PC-3 (cell line): Measurements from ENCODE around the gene CCDC192.

Source experiments
- CTCF ChIP-seq: fragments of 300-600 bp; sonication (generic); conservative IDR thresholded peaks from 2 replicates; pipeline ENCODE4 v1.5.1; 2017; ENCODE audit warnings: antibody characterized with exemption, low read depth, mild to moderate bottlenecking, low read length
- EZH2 ChIP-seq: fragments of 300-600 bp; sonication (generic); IDR thresholded peaks from one replicate; pipeline ENCODE4 v1.6.1; 2017; ENCODE audit warnings: antibody characterized with exemption, mild to moderate bottlenecking, low read length; ENCODE audit not compliant: unreplicated experiment
- EZH2phosphoT487 ChIP-seq: fragments of 300-600 bp; sonication (generic); IDR thresholded peaks from 2 replicates; pipeline ENCODE4 v1.6.1; 2018; ENCODE audit warnings: mild to moderate bottlenecking, antibody characterized with exemption, low read length, borderline replicate concordance

- TF ChIP-seq CTCF (no peak), EZH2 (no peak), EZH2phosphoT487 (no peak)
These were observed 267.7 kb downstream of the CCDC192 start for GRCh38 chr5:127970854-127971425.
